ENCODE measurements around the gene KLF3.

Gene KLF3

DNA sequence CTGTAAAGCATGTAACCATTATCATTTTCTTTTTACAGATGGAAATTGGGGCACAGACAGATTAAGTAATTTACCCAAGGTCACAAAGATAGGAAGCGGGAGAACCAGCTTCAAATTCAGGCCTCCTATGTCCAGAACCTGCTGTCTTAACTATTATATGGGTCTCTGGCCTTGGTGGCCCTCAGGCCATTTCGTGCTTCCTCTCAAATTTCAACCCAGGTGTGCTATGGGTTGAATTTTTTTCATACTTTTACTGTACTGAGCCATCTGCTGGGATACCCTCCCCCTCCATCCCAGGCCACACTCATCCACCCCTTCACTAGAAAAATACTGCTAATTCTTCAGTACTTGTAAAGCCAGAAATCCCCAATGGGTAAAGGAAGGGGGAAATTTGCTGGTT lies 42.3 kb downstream of the KLF3 start:
- Histone ChIP-seq H3K9ac (ENCODE audit: low read length) (no peak overlapping the region), H3K9me3 (replicated peaks; ENCODE audit: insufficient read depth, low read length) (no peaks in the 10 kb centered on the region), H3K9me2 (replicated peaks; ENCODE audit: insufficient read depth, low read length) (no peaks in the 10 kb centered on the region), H4K20me1 (ENCODE audit: insufficient read depth, low read length) (no peaks in the 10 kb centered on the region), H3K27ac (ENCODE audit: low read length) (no peak overlapping the region), H3K4me2 (ENCODE audit: low read depth, low read length) (no peak overlapping the region), H3K36me3 (replicated peaks; ENCODE audit: insufficient read depth, low read length) (no peaks in the 10 kb centered on the region), H3K79me2 (ENCODE audit: low read length) (no peaks in the 10 kb centered on the region), H3K4me1 (ENCODE audit: low read length) (no peaks in the 10 kb centered on the region), H3K4me3 (ENCODE audit: low read length) (no peak overlapping the region), H3K27me3 (replicated peaks; ENCODE audit: insufficient read depth, low read length) (no peaks in the 10 kb centered on the region), H3F3A (ENCODE audit: insufficient read depth, low read length) (no peaks in the 10 kb centered on the region), H2AFZ (ENCODE audit: low read length) (no peak overlapping the region)
- DNase-seq = no peak
- no peak for TF ChIP-seq EZH2 (optimal IDR thresholded peaks at IDR 0.05; ENCODE audit: low read depth, low read length)
- TF ChIP-seq, protein P1, sequence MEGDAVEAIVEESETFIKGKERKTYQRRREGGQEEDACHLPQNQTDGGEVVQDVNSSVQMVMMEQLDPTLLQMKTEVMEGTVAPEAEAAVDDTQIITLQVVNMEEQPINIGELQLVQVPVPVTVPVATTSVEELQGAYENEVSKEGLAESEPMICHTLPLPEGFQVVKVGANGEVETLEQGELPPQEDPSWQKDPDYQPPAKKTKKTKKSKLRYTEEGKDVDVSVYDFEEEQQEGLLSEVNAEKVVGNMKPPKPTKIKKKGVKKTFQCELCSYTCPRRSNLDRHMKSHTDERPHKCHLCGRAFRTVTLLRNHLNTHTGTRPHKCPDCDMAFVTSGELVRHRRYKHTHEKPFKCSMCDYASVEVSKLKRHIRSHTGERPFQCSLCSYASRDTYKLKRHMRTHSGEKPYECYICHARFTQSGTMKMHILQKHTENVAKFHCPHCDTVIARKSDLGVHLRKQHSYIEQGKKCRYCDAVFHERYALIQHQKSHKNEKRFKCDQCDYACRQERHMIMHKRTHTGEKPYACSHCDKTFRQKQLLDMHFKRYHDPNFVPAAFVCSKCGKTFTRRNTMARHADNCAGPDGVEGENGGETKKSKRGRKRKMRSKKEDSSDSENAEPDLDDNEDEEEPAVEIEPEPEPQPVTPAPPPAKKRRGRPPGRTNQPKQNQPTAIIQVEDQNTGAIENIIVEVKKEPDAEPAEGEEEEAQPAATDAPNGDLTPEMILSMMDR (IDR thresholded peaks at IDR 0.05; ENCODE audit: low read length) = no peak
- TF ChIP-seq EZH2phosphoT487 (IDR thresholded peaks at IDR 0.05; ENCODE audit: low read length) = no peak

DNA sequence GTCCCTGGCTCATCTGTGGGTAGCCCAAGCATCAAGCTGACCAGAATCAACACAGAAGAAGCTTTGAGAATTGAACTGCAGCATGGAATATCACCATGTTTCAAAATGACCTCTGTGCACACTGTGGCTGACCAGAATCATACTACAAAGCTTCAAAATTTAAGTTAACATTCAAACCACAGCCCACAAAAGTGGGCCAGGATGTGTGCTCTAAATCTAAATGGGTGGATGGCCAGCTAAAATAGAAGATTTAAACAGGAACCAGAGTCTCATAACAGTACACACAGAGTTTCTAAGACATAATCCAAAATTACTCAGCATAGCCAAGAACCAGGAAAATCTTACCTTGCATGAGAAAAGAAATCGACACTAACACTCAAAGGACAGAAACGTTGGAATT lies 46.1 kb downstream of the KLF3 start:
- H3K27me3 ChIP-seq (replicated peaks; ENCODE audit: insufficient read depth, low read length) = no peaks in the 10 kb centered on the region
- no peaks in the 10 kb centered on the region for H3K79me2 ChIP-seq (ENCODE audit: low read length)
- DNase-seq = no peak
- H3K4me1 ChIP-seq (ENCODE audit: low read length) = no peaks in the 10 kb centered on the region
- no peak overlapping the region for H2AFZ ChIP-seq (ENCODE audit: low read length)
- H3K36me3 ChIP-seq (replicated peaks; ENCODE audit: insufficient read depth, low read length) = no peaks in the 10 kb centered on the region
- no peak overlapping the region for H3K4me2 ChIP-seq (ENCODE audit: low read depth, low read length)
- no peaks in the 10 kb centered on the region for H3K9me2 ChIP-seq (replicated peaks; ENCODE audit: insufficient read depth, low read length)
- H3F3A ChIP-seq (ENCODE audit: insufficient read depth, low read length) = no peaks in the 10 kb centered on the region
- no peak overlapping the region for H3K4me3 ChIP-seq (ENCODE audit: low read length)
- H3K9ac ChIP-seq (ENCODE audit: low read length) = no peak overlapping the region
- TF ChIP-seq EZH2 (optimal IDR thresholded peaks at IDR 0.05; ENCODE audit: low read depth, low read length) (no peak), EZH2phosphoT487 (IDR thresholded peaks at IDR 0.05; ENCODE audit: low read length) (no peak)
- TF ChIP-seq, protein P1 (IDR thresholded peaks at IDR 0.05; ENCODE audit: low read length) = no peak
- no peak overlapping the region for H3K27ac ChIP-seq (ENCODE audit: low read length)
- H4K20me1 ChIP-seq (ENCODE audit: insufficient read depth, low read length) = no peaks in the 10 kb centered on the region
- H3K9me3 ChIP-seq (replicated peaks; ENCODE audit: insufficient read depth, low read length) = no peaks in the 10 kb centered on the region

DNA sequence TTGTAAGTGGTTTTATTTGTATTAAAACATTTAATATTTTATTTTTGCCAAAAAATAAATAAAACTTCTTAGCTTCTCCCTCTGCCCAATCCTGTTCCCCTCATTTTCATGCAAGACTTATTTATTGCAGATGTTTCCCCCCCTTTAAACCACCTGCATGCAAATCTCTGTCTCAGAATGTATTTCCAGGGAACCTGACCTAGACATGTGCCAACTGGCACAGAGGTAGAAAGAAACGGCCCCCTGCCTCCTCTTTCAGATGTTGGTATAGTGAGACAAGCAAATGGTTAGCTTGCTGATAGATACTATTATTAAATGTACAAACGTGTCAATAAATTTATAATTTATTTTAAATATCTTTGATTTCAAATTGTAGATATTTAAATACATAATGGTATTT lies 47.1 kb downstream of the KLF3 start:
- Histone ChIP-seq H3F3A (ENCODE audit: insufficient read depth, low read length) (no peaks in the 10 kb centered on the region), H3K9me3 (replicated peaks; ENCODE audit: insufficient read depth, low read length) (no peaks in the 10 kb centered on the region), H3K27me3 (replicated peaks; ENCODE audit: insufficient read depth, low read length) (no peaks in the 10 kb centered on the region), H3K27ac (ENCODE audit: low read length) (no peak overlapping the region), H3K4me3 (ENCODE audit: low read length) (no peak overlapping the region), H3K9me2 (replicated peaks; ENCODE audit: insufficient read depth, low read length) (no peaks in the 10 kb centered on the region), H3K4me2 (ENCODE audit: low read depth, low read length) (no peak overlapping the region), H3K36me3 (replicated peaks; ENCODE audit: insufficient read depth, low read length) (no peaks in the 10 kb centered on the region), H3K79me2 (ENCODE audit: low read length) (no peaks in the 10 kb centered on the region), H3K4me1 (ENCODE audit: low read length) (no peaks in the 10 kb centered on the region), H3K9ac (ENCODE audit: low read length) (no peak overlapping the region), H2AFZ (ENCODE audit: low read length) (no peak overlapping the region), H4K20me1 (ENCODE audit: insufficient read depth, low read length) (no peaks in the 10 kb centered on the region)
- DNase-seq = no peak
- no peak for TF ChIP-seq EZH2phosphoT487 (IDR thresholded peaks at IDR 0.05; ENCODE audit: low read length)
- TF ChIP-seq, protein P1 (IDR thresholded peaks at IDR 0.05; ENCODE audit: low read length) = no peak
- no peak for TF ChIP-seq EZH2 (optimal IDR thresholded peaks at IDR 0.05; ENCODE audit: low read depth, low read length)
